ENCODE results near the gene NEK3.

The NEK3 gene

GRCh38 chr13:52118095-52118494 lies 41.3 kb downstream of the NEK3 start:
- TF ChIP-seq POLR2AphosphoS5 (IDR thresholded peaks at IDR 0.05; ENCODE audit: low read depth, low read length) (no peak), SIN3A (IDR thresholded peaks at IDR 0.05; ENCODE audit: borderline replicate concordance, insufficient read depth, low read length) (no peak), FOXP2 (optimal IDR thresholded peaks at IDR 0.05; ENCODE audit: borderline replicate concordance, extremely low read depth, extremely low read length, insufficient read depth) (no peak), TAF1 (IDR thresholded peaks at IDR 0.05; ENCODE audit: borderline replicate concordance, insufficient read depth, low read length) (no peak)
- TF ChIP-seq, protein P1, sequence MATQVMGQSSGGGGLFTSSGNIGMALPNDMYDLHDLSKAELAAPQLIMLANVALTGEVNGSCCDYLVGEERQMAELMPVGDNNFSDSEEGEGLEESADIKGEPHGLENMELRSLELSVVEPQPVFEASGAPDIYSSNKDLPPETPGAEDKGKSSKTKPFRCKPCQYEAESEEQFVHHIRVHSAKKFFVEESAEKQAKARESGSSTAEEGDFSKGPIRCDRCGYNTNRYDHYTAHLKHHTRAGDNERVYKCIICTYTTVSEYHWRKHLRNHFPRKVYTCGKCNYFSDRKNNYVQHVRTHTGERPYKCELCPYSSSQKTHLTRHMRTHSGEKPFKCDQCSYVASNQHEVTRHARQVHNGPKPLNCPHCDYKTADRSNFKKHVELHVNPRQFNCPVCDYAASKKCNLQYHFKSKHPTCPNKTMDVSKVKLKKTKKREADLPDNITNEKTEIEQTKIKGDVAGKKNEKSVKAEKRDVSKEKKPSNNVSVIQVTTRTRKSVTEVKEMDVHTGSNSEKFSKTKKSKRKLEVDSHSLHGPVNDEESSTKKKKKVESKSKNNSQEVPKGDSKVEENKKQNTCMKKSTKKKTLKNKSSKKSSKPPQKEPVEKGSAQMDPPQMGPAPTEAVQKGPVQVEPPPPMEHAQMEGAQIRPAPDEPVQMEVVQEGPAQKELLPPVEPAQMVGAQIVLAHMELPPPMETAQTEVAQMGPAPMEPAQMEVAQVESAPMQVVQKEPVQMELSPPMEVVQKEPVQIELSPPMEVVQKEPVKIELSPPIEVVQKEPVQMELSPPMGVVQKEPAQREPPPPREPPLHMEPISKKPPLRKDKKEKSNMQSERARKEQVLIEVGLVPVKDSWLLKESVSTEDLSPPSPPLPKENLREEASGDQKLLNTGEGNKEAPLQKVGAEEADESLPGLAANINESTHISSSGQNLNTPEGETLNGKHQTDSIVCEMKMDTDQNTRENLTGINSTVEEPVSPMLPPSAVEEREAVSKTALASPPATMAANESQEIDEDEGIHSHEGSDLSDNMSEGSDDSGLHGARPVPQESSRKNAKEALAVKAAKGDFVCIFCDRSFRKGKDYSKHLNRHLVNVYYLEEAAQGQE (IDR thresholded peaks at IDR 0.05; ENCODE audit: insufficient read depth in 1 of 2, low read depth in 2 of 2, low read length in 2 of 2), result no peak

DNA sequence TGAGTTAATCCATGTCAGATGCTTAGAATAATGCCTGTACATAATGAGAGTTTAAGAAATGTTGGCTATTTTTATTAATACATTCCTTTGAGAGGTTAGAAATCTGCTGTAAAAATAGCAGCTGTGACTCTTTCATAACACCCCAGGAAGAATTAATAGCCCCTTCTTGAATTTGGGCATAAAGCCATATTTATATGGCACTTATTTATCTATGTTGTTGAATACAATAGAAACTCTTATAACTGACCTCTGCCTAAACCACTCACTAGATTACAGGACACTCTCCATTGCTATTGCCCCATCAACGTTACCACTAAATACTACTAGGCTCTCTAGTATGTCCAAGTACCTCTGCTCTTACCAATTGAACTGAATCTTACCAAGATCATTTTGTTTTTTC lies 46.8 kb downstream of the NEK3 start:
- TF ChIP-seq, protein P1 (IDR thresholded peaks at IDR 0.05; ENCODE audit: insufficient read depth in 1 of 2, low read depth in 2 of 2, low read length in 2 of 2), result no peak
- no peak for TF ChIP-seq POLR2AphosphoS5 (IDR thresholded peaks at IDR 0.05; ENCODE audit: low read depth, low read length)
- no peak for TF ChIP-seq TAF1 (IDR thresholded peaks at IDR 0.05; ENCODE audit: borderline replicate concordance, insufficient read depth, low read length)
- no peak for TF ChIP-seq FOXP2 (optimal IDR thresholded peaks at IDR 0.05; ENCODE audit: borderline replicate concordance, extremely low read depth, extremely low read length, insufficient read depth)
- no peak for TF ChIP-seq SIN3A (IDR thresholded peaks at IDR 0.05; ENCODE audit: borderline replicate concordance, insufficient read depth, low read length)

GRCh38 chr13:52109116-52109670 lies 50.2 kb downstream of the NEK3 start:
- TF ChIP-seq, protein P1 (IDR thresholded peaks at IDR 0.05; ENCODE audit: insufficient read depth in 1 of 2, low read depth in 2 of 2, low read length in 2 of 2), result no peak
- TF ChIP-seq FOXP2 (optimal IDR thresholded peaks at IDR 0.05; ENCODE audit: borderline replicate concordance, extremely low read depth, extremely low read length, insufficient read depth), result no peak
- TF ChIP-seq POLR2AphosphoS5 (IDR thresholded peaks at IDR 0.05; ENCODE audit: low read depth, low read length), result no peak
- TF ChIP-seq SIN3A (IDR thresholded peaks at IDR 0.05; ENCODE audit: borderline replicate concordance, insufficient read depth, low read length), result no peak
- no peak for TF ChIP-seq TAF1 (IDR thresholded peaks at IDR 0.05; ENCODE audit: borderline replicate concordance, insufficient read depth, low read length)

DNA sequence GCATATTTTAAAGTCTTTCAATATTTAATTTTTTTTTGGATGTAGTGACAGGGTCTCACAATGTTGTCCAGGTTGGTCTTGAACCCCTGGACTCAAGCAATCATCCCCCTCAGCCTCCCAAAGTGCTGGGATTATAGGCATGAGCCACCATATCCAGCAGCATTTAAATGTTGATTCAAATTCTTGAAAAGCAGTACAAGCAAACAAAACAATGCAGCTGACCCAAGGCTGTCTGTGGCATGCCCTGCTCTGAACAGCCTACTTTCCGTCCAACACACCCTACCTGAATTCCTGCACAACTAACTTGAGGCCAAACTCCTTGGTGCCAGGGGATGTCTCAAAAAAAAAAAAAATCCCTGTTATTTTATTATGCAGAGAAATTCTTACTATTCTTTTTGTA lies 53.6 kb downstream of the NEK3 start:
- TF ChIP-seq TAF1 (IDR thresholded peaks at IDR 0.05; ENCODE audit: borderline replicate concordance, insufficient read depth, low read length), result no peak
- TF ChIP-seq, protein P1 (IDR thresholded peaks at IDR 0.05; ENCODE audit: insufficient read depth in 1 of 2, low read depth in 2 of 2, low read length in 2 of 2), result no peak
- no peak for TF ChIP-seq SIN3A (IDR thresholded peaks at IDR 0.05; ENCODE audit: borderline replicate concordance, insufficient read depth, low read length)
- no peak for TF ChIP-seq FOXP2 (optimal IDR thresholded peaks at IDR 0.05; ENCODE audit: borderline replicate concordance, extremely low read depth, extremely low read length, insufficient read depth)
- no peak for TF ChIP-seq POLR2AphosphoS5 (IDR thresholded peaks at IDR 0.05; ENCODE audit: low read depth, low read length)

Data from PFSK-1 (cell line).